ENCODE measurements around the gene NOL4L.

The NOL4L gene

DNA sequence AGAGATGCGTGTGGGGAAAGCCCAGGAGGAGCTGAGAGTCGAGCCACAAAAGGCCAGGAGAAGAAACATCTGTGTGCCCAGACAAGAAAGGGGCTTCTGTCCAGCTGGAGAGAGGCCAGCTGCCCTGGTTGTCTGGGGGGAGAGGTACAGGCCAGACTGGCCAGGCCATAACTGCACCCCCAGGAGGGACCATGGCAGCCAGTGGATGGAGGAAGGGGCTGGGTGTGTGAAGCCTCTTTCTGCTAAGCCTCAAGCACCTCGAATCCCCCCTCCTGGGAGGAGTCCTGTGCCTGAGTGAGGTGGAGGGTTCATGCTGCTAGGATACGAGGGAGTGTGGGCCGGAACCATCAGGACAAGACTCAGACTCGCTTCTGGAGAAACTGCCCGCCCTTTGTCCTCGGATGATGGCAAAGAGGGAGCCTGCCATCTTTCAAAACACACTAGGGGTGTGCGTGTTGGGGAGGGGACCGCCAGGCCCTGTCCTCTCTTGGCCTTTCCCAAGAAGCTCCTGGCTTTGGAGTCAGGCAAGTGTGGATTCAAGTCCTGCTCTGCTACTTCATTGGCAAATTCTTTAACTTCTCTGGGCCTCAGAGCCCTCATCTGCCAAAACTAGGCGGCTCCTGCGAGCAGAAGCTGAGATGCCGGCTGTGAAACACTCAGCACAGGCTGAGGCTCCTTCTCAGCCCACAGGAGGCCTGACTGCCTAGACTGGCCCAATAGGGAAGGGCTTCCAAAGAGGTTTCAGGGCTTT, 136.7 kb downstream of the NOL4L start:
- DNase-seq = peak in 1 of 58 donors; percentile 22

DNA sequence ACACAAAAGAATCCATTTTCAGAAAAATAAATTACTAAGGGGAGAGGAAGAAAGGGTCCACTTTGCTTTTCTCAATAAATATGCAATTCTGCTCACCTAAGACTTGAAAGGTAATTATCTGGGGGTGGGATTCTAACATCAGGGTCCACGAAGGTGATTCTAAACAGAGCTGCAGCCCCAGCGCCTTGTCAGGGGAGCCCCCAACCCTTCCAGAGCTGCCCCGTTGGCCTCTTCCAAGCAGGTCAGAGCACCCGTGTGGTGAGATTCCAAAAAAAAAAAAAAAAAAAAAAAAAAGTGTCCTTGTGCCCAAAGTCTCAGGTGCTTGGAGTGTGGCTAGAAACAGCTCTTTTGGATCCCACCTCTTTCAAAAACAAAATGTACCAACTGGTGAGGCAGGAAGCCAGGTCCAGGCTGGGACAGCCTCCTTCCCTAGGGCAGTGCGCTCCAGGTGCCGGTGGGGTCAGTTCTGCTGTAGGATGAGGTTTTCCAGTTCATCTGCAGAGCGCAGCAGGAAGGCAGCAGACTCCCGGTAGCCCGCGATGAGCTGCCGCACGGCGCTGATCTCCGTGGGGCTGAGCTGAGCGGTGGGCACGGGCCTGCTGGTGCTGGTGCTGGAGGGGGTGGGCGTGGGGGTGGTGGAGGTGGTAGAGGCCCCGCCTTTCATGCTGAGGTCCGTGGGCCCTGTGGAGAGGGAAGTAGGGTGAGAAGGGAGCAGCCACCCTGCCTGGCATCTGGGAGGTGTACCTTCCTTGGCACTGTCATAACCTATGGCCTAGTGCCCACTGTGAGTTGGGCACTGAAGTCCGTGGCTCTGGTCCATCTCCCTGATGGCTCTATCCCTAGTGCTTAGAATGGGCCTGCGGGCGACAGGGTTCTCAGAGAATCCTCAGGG, 137.8 kb downstream of the NOL4L start:
- no peak for DNase-seq

DNA sequence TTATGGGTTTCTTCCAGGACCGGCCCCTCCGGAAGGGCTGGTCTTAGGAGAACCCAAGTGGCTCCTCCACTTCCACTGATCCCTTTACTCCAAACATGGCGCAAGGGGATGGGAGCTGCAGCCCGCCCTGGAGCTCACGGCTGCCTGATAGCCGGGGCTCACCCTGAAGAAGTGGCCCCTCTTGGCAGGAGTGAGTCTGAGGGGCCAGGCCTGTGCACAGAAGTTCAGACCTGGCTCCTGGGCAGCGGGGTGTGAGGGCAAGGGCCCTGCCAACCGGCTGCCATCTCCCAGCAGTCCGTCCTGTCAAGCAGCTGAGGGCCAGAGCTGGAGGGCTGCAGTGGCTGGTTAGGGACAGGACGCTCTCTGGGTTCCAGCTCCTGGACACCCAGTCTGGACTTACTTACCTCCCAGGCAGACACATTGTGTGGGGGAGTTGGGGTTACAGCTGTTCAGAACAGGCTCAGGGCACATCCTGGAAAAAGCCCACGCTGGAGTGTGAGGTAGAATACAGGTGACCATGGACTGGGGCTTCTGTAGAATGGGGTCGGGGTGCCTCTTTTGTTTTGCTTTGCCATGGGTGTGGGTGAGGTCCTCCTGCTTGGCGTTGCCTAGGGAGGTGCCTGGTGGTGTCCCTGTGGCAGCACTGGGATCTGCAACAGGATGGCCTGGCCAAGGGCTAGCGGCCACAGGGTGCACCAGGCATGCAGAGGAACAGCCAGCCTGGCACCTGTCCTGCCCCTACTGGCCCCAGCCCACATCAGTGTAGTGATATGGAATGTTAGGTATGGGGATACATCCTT, 138.6 kb downstream of the NOL4L start:
- no peak for DNase-seq

DNA sequence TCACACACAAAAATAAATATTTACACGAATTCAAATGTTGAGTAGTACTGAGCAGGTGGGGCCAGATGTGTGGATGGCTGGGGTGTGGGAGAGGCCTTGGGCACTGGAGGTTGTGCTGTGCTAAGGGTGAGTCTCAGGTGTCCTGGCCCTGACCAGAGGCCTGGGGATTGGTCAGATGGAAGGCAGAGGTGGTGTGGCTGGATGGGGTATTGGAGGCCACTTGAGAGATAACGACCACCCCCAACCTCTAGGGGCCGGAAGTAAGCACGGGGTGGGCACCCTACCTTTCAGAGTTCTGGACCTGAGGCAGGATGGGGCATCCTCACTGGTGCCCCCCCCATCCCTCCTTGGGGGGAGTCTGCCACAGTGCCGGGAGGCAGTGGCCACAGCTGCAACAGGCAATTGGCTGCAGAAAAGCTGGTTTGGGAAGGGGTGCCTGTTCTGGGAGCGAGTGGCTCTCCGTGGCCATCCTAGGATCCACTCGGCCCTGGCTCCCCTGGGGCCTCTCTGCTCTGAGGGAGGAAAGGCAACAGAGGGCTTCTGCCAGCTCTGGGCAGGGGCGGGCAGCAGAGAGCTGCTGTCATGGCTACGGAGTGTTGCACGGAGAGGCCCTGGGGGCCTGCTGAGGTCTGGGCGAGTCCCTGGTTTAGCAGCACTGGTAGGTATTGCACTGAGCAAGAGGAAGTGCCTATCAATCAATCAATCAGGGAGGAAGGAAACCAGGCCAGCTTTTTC, 139.4 kb downstream of the NOL4L start:
- peak in 13 of 58 donors; percentile 20 to 69 (median 37) for DNase-seq

DNA sequence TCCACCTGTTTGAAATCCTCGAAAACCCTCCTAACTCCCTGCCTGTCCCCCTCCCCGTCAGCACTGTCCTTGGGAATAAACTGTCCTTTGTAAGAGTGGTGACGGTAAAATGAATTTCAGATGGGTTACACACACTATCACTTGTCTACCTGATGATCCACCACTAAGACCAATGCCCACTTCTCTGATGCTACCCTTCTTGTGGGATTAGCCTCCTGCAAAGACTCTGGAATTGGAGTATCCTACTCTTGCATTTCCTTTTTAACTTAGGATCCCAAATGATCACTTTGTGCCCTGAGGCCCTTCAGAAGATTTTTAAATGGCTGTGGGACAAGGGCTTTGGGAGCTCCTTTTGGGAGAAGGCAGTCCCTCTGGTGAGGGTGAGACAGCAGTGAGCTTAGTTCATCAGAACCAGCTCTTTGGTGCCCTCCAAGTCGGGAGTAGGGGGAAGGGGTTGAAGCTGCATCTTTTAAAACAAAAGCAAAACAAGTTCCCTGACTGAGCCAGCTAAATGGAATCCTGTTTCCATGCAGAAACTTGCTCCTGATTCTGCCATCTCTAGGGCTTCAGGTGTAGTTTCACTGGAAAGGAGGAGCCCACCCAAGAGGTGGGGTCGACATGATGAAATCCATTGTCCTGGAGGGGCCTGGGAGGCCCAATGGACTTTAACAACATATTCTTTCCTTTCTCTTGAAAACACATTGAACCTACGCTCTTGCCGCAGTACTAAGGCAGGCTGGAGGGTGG, 140.5 kb downstream of the NOL4L start:
- no peak for DNase-seq

DNA sequence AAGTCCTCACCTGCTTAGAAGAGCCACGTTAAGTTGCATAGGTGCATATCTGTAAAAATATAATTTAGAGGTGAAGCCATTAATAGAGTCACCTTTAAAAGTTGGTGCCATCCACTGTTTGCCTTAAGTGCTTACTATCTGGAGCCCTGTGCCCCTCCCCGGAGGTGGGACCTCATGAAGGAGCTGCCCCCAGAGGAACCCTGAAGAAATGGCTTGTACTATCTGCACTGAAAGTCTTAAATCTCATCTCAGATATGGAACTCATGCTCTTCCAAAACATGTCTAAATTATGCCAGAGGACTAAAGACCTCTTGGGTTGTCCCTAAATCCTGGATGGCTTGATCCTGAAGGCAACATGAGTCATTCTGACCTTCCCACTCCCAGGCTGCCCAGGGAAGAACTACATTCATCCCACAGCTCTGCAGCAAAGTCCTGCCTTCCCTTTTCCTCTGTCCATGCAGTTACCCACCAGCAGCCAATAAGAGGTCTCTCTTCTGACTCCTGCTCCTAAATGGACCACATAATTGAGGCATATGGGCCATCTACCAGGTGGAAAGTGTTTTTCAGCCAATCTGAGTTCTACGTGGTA, 141.7 kb downstream of the NOL4L start:
- no peak for DNase-seq

DNA sequence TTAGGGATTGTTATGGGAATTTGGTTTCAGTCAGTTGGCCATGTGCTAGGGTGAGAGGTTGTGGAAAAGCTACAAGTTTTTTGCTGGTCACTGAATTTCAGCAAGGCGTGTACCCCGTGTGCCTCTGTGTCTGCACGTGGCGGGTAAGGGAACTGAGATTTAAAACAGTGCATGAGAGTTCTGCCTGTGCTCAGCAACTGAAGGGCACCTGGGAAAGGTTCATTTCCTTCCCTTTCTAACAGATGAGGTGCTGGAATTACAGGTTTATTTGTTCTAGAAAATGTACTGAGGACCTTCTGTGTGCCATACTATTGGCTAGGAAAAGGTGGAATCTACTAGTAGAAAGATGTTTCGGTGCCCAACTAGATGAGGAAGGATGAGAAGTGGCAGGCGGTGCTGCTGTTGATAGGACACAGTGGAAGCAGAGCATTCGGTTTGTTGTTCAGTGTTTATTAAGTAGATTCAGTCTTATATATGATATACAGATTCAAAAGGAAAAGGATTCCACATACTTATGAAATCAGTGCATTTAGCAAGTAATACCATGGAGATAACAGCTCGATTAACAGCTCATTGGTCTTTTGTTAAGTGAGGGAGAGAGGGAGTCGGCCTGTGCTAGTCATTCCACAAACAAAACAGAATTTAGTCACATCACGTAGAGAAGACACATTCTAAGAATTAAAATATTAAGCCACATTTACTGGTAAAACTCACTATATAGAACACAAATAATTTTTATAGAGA, 142.3 kb downstream of the NOL4L start:
- DNase-seq = no peak

DNA sequence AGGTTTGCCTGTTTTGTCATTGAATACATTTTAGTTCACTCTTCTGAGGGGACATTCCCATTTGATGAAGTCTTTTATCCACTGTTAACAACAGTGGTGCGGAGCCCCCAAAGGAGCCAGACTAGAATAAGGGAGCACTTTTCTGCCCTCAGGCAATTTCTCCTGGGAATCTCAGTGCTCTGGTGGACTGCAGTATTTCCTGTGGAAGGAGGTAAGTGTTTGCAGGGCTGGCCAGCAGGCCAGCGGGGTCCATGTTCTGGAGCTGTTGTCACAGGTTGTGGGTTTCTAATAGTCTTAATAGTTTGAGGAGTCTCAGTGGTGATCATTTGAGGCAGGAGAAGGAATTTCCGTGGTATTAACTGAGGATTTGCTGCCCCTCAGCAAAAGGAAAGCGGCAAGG, 143.5 kb downstream of the NOL4L start:
- no peak for DNase-seq

DNA sequence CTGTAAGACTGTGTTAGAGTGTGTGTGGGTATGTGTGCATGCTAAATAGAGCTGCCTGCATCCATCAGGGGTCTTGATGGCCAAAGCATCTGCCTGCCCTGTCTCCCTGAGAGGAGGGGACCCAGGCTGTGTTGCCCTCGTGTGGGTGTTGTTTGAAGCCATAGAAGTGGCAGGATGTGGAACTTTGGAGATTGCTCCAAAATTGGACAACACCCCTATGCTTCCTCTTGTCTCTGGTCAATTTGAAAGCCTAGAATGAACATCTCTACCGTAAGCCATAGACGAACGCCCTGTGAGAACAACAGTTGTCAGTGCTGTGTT, 144.4 kb downstream of the NOL4L start:
- no peak for DNase-seq

DNA sequence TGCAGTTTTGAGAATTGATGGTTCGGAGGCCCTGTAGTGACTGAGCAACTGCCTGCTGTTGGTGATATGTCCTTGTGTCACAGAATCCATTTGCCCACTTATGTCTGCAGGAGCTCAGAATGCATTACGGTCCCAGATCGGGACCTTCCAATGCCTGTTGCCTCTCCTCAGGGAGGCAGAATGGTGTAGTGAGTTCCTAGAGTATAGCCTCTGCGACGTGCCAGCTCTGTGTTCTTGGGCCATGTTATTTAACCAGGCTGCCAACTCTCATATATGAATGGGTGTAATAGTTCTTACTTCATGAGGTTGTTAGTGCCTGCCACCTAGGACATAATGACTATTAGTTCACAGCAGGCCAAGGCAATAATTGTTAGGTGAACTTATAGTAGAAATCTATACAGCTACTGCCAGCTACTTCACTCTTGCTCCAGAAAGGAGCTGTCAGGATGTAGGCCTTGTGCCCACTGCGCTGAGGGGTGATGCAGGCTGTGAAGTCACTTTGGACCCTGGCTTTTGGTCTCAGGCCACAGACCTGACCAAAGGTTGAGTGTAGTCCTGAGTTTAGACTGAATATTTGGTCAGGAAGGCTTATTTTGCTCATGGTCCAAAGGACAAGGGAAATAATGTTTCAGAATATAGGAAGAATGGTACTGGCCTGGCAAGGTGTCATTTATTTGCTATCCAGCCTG, 144.9 kb downstream of the NOL4L start:
- DNase-seq = no peak

DNA sequence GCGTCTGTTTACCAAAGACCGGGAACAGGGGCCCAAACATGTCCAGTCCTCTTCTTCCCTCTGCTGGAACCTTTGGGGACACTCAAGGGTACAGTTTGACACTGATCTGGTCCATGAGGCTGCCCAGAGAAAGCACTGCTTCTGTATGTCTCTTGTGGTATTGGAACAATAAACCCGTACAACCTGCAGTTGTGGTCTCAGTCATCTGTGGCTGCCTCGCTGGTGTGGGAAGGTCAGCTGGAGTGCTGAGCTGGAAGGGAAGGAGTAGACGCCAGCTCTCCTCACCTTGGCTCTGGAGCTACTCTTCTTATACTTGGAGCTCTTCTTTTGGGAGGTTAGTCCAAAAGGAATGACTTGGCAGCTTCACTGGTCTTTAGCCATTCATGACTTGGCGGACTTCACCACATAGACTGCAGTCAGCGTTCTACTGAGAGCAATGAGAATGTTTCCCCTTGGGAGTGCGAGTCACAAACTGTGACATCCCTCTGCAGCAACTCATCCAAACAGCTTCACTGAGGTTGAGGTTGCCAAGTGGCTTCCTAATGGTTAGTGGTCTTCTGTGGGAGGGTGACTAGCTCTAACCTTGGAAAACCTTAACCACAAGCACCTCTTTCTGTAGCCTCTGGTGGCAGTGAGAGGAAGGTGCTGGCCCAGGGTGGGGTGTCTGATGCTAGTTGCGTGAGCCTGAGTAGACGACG, 145.9 kb downstream of the NOL4L start:
- DNase-seq = peak in 3 of 58 donors; percentile 24 to 53 (median 26)

DNA sequence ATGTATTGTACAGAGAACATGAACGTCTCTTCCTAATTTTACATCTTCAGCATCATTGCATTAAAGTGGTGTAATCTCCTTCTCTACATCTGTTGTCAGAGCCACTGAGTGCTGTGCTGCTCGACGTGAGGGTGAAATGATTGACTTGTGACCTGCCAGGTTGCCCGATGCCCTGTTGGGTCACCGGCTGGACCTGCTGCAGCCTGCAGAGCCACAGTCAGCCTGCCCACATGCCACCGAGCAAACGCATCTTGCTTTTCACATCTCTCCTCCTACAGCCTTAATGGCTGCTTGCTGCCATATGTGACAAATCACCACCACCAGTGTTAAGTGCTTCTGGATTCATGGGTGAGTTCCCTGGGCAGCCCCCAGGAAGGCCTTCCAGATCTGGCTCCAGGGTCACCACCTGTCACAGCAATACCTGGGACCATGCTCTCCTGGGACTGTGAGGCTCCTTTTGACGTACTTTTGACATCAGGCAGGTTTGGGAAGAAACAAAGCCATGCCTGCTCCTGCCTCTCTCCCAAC, 146.7 kb downstream of the NOL4L start:
- DNase-seq = no peak

DNA sequence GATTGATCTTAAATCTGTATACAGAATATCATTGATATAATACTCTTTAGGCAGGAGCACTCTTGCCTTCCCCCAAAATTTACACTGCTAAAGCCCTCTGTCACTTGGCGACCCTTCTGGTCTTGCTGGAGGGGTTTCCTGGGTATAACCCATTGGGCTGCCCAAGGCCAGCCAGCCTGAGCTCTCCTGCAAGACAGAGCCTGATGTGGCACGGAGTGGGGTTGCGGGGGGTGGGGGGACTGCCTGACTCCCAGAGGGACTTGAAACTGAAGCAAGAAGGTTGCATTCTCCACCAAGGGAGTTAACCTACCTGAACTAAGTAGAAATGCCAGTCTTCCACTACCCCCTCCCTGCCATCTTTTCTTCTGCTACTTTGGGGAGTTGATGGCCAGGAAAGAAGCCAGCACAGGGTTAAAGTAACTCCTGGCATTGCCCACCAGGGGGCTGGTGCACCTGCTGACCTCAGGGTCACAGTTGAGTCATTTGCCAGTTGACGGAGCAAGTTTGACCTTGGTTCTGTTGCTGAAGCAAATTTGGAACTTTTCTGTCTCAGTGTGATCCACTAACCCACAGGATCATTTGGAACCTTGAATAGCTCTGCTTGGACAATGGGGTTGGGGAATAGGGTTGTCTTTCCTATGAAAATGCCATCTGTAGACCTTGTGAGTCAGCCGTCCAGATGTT, 147.6 kb downstream of the NOL4L start:
- DNase-seq = no peak

DNA sequence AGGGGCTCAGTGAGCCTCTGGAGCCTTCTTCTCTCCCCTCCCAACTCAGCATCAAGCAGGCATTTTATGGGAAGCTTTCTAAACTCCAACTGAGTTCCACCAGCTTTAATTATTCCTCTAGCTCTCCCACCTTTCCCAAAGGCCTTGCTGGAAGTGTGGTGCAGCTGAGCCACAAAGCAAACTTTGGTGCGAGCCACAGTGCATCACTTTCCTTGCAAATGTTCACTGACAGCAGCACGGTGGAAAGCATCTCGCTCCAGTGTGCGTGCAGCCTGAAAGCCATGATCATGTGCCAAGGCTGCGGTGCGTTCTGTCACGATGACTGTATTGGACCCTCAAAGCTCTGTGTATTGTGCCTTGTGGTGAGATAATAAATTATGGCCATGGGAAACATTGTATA, 148.2 kb downstream of the NOL4L start:
- no peak for DNase-seq

DNA sequence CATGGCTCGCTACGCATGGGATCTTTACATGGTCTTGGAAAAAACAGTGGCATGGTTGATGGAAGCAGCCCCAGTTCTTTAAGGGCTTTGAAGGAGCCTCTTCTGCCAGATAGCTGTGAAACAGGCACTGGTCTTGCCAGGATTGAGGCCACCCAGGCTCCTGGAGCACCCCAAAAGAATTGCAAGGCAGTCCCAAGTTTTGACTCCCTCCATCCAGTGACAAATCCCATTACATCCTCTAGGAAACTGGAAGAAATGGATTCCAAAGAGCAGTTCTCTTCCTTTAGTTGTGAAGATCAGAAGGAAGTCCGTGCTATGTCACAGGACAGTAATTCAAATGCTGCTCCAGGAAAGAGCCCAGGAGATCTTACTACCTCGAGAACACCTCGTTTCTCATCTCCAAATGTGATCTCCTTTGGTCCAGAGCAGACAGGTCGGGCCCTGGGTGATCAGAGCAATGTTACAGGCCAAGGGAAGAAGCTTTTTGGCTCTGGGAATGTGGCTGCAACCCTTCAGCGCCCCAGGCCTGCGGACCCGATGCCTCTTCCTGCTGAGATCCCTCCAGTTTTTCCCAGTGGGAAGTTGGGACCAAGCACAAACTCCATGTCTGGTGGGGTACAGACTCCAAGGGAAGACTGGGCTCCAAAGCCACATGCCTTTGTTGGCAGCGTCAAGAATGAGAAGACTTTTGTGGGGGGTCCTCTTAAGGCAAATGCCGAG, 148.8 kb downstream of the NOL4L start:
- no peak for DNase-seq

DNA sequence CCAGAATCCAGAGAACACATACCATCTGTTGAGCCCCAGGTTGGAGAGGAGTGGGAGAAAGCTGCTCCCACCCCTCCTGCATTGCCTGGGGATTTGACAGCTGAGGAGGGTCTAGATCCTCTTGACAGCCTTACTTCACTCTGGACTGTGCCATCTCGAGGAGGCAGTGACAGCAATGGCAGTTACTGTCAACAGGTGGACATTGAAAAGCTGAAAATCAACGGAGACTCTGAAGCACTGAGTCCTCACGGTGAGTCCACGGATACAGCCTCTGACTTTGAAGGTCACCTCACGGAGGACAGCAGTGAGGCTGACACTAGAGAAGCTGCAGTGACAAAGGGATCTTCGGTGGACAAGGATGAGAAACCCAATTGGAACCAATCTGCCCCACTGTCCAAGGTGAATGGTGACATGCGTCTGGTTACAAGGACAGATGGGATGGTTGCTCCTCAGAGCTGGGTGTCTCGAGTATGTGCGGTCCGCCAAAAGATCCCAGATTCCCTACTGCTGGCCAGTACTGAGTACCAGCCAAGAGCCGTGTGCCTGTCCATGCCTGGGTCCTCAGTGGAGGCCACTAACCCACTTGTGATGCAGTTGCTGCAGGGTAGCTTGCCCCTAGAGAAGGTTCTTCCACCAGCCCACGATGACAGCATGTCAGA, 149.6 kb downstream of the NOL4L start:
- no peak for DNase-seq

Measured in anterior cingulate cortex (tissue), 58 donors.